ENCODE results near the gene ELOVL1. TPM values are rescaled to one million over a fixed set of nuclear protein-coding genes. Genes with fewer than 3 reads are reported as not detected.

ELOVL1 gene
- total RNA-seq, 4 donors from 2014 or later: 26.3 to 65.0 (median 41.0) TPM

GRCh38 chr1:43319766-43320165 is 48.0 kb downstream of the ELOVL1 start:
- no peaks in the 10 kb centered on the region for H3K4me1 ChIP-seq
- H3K9me3 ChIP-seq: peaks cover 0 to 10% (median 0%) of the 10 kb centered on the region in 3 donors
- H3K36me3 ChIP-seq: no peaks in the 10 kb centered on the region
- no peak for ATAC-seq
- WGBS, 2 donors (ENCODE audit: low coverage in 1 of 2): 100% methylated on average over 3 of the region's 3 CpGs; no CpG with 5 or more reads in 1 of the 2 donors
- TF ChIP-seq EP300 (IDR thresholded peaks at IDR 0.05) (no peak), CTCF (IDR thresholded peaks at IDR 0.05) (no peak), POLR2AphosphoS5 (IDR thresholded peaks at IDR 0.05) (no peak), POLR2A (IDR thresholded peaks at IDR 0.05) (no peak)
- no peak overlapping the region for H3K27ac ChIP-seq
- no peaks in the 10 kb centered on the region for H3K27me3 ChIP-seq
- H3K4me3 ChIP-seq: no peak overlapping the region

DNA sequence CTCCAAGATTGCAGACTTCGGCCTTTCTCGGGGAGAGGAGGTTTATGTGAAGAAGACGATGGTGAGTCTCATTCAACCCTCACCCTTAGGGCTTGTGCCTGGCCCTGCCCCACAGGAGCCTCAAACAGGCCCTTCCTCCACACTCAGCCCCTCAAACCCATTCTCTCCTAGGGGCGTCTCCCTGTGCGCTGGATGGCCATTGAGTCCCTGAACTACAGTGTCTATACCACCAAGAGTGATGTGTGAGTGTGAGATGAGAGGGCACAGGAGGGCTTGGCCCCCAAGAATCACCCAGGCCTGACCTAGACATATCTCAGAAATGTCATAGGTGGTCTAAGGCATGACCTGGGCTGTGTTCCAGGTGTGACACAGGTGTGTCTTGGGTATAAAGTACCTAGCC is 48.5 kb downstream of the ELOVL1 start:
- Histone ChIP-seq H3K27me3 (no peaks in the 10 kb centered on the region), H3K27ac (no peak overlapping the region), H3K4me3 (no peak overlapping the region), H3K9me3 (peaks cover 0 to 5% (median 0%) of the 10 kb centered on the region in 3 donors), H3K4me1 (no peaks in the 10 kb centered on the region), H3K36me3 (no peaks in the 10 kb centered on the region)
- ATAC-seq: no peak
- 70% methylated on average over 2 of the region's 5 CpGs; no CpG with 5 or more reads in 1 of the 2 donors for WGBS, 2 donors (ENCODE audit: low coverage in 1 of 2)
- TF ChIP-seq EP300 (IDR thresholded peaks at IDR 0.05) (no peak), POLR2A (IDR thresholded peaks at IDR 0.05) (no peak), POLR2AphosphoS5 (IDR thresholded peaks at IDR 0.05) (no peak), CTCF (IDR thresholded peaks at IDR 0.05) (no peak)

GRCh38 chr1:43318831-43319230 is 49.0 kb downstream of the ELOVL1 start:
- no peak for ATAC-seq
- Histone ChIP-seq H3K27me3 (no peaks in the 10 kb centered on the region), H3K9me3 (peaks cover 0 to under 1% (median 0%) of the 10 kb centered on the region in 3 donors), H3K4me1 (no peaks in the 10 kb centered on the region), H3K36me3 (no peaks in the 10 kb centered on the region), H3K4me3 (no peak overlapping the region), H3K27ac (no peak overlapping the region)
- WGBS, 2 donors (ENCODE audit: low coverage in 1 of 2): 71 to 80% methylated on average over 4 of the region's 4 CpGs
- TF ChIP-seq POLR2AphosphoS5 (IDR thresholded peaks at IDR 0.05) (no peak), EP300 (IDR thresholded peaks at IDR 0.05) (no peak), POLR2A (IDR thresholded peaks at IDR 0.05) (no peak), CTCF (IDR thresholded peaks at IDR 0.05) (no peak)

- TF ChIP-seq CTCF (IDR thresholded peaks at IDR 0.05) (no peak), POLR2A (IDR thresholded peaks at IDR 0.05) (no peak), EP300 (IDR thresholded peaks at IDR 0.05) (no peak), POLR2AphosphoS5 (IDR thresholded peaks at IDR 0.05) (no peak)
- Histone ChIP-seq H3K27me3 (no peaks in the 10 kb centered on the region), H3K36me3 (no peaks in the 10 kb centered on the region), H3K4me1 (no peaks in the 10 kb centered on the region), H3K4me3 (no peak overlapping the region), H3K27ac (no peak overlapping the region), H3K9me3 (no peaks in the 10 kb centered on the region)
- no peak for ATAC-seq
- 40 to 83% methylated on average over 1 to 14 of the region's 15 CpGs for WGBS, 2 donors (ENCODE audit: low coverage in 1 of 2)
Observed at GRCh38 chr1:43317817-43318471, 49.9 kb downstream of the ELOVL1 start.

Data from gastroesophageal sphincter (tissue), 4 donors.